ENCODE data around the gene TP53AIP1.

TP53AIP1 gene

DNA sequence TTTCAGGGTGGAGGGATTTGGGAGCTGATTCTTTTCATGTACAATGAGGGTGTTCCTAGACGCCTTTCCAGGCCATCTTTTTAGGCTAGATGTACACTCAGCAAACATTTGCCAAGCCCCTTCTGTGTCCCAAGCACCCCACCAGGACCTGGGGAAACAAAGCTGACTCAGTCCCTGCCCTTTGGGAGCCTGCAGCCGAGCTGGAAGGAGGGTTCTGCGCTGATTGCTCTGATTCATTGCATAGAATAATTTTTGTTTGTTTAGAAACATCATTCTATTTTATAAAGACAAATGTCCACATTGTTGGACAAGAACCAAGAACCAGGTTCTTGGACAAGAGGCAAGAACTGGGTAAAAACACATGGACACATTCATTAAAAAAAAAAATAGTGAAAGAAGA lies 16.7 kb downstream of the TP53AIP1 start:
- no peak for TF ChIP-seq GATA3 (IDR thresholded peaks at IDR 0.05; ENCODE audit: low read depth, low read length)
- TF ChIP-seq GATA2 (IDR thresholded peaks at IDR 0.05; ENCODE audit: low read depth, low read length), result no peak

DNA sequence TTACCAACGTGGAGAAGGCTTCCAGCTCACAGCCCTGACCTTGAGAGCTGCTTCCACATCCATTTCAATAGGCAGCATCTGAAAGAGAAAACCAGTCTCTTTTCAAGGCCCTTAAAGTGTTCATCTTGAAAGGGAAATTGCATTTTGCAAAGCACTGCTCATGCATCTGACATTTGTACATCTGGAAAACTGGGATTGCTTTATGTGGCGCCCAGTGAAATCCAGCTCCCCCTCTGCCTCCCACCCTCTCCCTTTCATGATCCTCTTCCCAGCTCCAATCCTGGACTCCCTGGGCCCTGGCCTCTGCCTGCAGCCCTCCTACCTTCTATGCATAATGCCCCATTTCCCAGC lies 17.4 kb downstream of the TP53AIP1 start:
- TF ChIP-seq GATA2 (IDR thresholded peaks at IDR 0.05; ENCODE audit: low read depth, low read length), result no peak
- no peak for TF ChIP-seq GATA3 (IDR thresholded peaks at IDR 0.05; ENCODE audit: low read depth, low read length)

DNA sequence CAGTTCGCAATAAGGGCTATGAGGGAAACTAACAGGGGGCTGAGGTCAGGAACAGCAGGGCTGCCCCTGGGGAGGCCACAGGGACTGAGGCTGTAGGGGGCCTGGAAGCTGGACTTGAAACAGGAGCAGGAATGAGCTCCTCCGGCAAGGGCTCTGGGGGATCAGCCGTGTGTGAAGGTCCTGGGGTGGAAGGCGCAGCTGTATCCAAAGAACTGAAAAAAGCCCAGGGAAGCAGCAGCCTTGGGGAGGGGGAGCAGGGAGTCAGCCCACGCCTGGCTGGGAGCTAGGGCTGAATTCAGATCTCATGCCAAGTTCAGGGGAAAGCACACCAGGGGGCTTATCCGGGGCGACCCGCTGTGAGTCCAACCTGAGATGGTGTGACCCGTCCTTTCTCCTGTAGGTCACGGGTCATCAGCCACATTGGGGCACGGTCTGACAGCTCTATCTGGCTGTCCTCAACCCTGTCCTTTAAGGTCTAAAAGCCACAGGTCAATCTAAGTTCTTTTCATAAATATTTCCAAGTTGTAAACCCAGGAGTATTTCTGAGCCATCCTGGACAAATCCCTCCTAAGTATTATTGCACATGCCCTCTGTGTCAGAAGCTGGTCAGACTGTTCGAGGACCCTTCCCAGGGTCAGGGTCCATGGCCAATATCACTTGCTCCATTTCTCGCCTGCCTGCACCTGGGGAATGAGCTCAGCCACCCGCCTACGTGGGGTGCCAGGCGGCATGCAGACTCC lies 18.0 kb downstream of the TP53AIP1 start:
- TF ChIP-seq GATA3 (IDR thresholded peaks at IDR 0.05; ENCODE audit: low read depth, low read length) (no peak), GATA2 (IDR thresholded peaks at IDR 0.05; ENCODE audit: low read depth, low read length) (no peak)

DNA sequence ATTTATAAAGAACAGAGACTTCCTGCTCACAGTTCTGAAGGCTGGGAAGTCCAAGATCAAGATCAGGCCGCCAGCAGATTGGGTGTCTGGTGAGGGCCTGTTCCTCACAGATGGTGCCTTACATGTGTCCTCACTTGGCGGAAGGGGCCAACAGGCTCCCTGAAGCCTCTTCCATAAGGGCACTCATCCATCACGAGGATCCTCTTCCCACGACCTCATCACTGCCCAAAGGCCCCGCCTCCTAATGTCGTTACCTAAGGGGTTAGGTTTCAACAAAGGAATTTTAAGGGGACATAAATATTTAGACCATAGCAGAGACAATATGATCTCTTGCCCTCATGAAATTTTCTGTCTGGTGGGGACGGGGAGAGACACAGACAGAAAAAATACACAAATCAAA lies 18.6 kb downstream of the TP53AIP1 start:
- TF ChIP-seq GATA3 (IDR thresholded peaks at IDR 0.05; ENCODE audit: low read depth, low read length) (no peak), GATA2 (IDR thresholded peaks at IDR 0.05; ENCODE audit: low read depth, low read length) (no peak)

DNA sequence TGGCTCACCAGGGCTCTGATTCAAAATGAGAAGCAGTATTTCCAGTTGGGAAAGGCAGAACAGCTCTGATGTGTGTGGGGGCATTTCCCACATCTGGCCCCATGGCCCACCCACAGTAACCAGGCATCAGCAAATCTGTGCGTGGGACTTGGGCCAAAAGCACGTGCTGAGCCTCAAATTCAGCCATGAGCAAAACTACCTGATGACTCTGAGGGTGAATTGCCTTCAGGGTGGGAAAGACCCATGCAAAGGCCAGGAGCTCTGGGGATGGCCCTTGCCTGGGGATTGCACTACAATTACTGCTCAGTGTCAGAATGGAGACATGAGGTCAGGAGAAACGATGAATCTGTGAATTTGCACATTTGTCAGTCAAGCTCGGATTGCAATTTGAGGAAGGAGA lies 20.9 kb downstream of the TP53AIP1 start:
- TF ChIP-seq GATA2 (IDR thresholded peaks at IDR 0.05; ENCODE audit: low read depth, low read length) (no peak), GATA3 (IDR thresholded peaks at IDR 0.05; ENCODE audit: low read depth, low read length) (no peak)

DNA sequence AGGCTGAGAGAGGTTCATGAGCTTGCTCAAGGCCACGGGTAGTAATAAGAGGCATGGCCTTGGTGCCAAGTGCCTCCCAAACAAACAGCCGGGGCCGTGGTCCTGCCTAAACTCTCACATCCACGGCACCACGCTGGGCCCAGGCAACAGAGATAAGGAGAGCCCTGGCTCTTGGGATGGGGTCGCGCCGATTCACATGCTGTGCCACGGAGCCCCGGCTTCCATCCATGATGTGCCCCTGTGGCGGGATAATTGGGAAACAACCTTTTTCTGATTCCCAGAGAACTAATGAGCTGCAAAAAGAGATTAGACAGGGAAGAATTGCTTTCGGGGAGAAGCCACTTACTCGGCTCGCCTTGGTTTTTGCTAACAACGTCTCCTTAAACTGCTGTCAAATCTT lies 22.0 kb downstream of the TP53AIP1 start:
- TF ChIP-seq GATA3 (IDR thresholded peaks at IDR 0.05; ENCODE audit: low read depth, low read length) (no peak), GATA2 (IDR thresholded peaks at IDR 0.05; ENCODE audit: low read depth, low read length) (no peak)

DNA sequence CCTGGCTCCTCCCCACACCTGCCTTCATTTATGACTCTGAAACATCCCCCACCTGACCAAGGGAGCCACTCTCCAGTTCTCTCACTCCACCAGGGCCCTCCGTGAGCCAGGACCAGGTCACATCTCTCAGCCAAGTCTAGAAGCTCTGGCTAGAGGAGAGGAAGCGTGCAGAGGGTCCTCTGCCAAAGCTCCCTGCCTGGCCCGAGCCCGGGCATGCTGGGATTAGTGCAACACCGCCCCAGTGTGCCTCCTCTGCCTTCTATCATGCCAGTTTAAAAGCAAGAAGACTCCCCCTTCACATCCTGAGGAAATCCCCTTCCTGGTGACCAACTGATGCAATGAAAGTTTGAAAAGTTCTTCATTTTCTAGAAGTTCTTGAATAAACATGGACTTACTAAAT lies 23.5 kb downstream of the TP53AIP1 start:
- TF ChIP-seq GATA2 (IDR thresholded peaks at IDR 0.05; ENCODE audit: low read depth, low read length) (no peak), GATA3 (IDR thresholded peaks at IDR 0.05; ENCODE audit: low read depth, low read length) (no peak)

DNA sequence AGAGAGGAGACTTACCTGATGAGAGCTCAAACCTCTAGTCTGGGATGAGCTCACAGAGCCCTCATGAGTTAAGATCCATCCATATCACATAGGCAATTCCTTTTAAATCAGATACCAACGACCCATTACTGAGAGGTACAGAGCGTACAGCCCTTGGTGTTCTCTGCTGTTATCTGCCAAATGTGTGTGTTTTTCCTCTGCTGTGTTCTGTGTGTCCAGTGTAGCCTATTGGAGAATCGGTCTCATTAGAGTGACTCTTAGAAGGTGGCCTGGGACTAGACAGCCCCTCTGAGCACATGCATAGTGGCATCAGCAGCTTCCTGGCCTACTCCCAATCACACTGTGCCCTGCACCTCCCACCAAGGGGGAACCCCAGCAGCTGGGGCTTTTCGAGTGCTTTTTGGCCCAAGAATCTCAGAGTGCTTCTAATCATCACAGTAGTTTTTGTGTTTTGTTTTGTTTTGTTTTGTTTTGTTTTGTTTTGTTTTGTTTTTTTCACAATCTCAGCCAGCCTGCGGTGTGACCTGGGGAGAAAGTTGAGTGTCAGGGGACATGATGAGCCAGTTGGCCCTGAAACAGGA lies 25.4 kb downstream of the TP53AIP1 start:
- TF ChIP-seq GATA3 (IDR thresholded peaks at IDR 0.05; ENCODE audit: low read depth, low read length) (no peak), GATA2 (IDR thresholded peaks at IDR 0.05; ENCODE audit: low read depth, low read length) (no peak)

DNA sequence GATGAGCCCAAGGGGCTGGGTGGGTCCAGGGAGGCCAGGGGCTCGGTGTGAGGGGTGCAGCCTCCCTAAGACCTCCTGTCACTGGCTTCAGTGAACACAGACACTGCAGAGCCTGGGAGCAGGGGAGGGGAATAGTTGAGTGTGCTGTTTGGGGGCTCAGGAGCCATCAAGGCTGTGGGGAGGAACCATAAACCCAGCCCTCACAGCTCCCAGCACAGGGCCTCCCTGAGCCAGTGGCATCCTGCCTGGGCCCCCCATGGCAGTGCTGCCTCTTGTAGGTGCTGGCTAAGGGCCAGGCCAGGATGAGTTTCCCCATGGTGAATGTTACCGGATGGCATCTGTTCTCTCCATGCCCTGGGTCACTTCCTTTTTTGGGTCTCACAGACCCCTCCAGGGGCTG lies 26.0 kb downstream of the TP53AIP1 start:
- TF ChIP-seq GATA3 (IDR thresholded peaks at IDR 0.05; ENCODE audit: low read depth, low read length) (no peak), GATA2 (IDR thresholded peaks at IDR 0.05; ENCODE audit: low read depth, low read length) (no peak)

DNA sequence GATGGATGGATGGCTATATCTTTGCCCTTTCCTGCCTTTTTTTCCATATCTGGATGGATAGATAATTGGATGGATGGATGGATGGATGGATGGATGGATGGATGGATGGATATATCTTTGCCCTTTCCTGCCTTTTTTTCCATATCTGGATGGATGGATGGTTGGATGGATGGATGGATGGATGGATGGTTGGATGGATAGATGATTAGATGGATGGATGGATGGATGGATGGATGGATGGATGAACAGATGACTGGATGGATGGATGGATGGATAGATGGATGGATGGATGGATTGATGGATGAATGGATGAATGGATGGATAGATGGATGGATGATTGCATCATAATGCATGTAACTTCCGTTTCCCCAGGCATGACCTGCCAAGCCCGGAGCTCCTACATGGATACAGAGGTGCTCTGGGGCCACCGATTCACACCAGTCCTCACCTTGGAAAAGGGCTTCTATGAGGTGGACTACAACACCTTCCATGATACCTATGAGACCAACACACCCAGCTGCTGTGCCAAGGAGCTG lies 26.6 kb downstream of the TP53AIP1 start:
- TF ChIP-seq GATA2 (IDR thresholded peaks at IDR 0.05; ENCODE audit: low read depth, low read length) (no peak), GATA3 (IDR thresholded peaks at IDR 0.05; ENCODE audit: low read depth, low read length) (no peak)

DNA sequence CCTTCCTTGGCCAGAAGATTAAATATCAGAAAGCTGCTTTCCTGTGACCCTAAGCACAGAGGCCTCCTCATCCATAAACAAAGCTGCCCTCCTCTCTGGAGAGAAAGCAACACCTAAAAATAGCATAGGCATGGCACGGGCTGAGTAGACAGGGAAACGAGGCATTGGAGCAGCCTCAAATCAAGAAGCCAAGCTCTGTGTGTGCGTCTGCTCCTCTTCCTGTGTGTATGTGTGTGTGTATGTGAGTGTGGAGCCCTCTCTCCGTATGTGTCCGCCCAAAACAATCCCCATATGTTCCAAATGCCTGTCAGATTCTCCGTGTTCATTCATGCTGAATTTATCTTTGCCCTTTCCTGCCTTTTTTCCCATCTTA lies 27.5 kb downstream of the TP53AIP1 start:
- TF ChIP-seq GATA2 (IDR thresholded peaks at IDR 0.05; ENCODE audit: low read depth, low read length), result no peak
- no peak for TF ChIP-seq GATA3 (IDR thresholded peaks at IDR 0.05; ENCODE audit: low read depth, low read length)

DNA sequence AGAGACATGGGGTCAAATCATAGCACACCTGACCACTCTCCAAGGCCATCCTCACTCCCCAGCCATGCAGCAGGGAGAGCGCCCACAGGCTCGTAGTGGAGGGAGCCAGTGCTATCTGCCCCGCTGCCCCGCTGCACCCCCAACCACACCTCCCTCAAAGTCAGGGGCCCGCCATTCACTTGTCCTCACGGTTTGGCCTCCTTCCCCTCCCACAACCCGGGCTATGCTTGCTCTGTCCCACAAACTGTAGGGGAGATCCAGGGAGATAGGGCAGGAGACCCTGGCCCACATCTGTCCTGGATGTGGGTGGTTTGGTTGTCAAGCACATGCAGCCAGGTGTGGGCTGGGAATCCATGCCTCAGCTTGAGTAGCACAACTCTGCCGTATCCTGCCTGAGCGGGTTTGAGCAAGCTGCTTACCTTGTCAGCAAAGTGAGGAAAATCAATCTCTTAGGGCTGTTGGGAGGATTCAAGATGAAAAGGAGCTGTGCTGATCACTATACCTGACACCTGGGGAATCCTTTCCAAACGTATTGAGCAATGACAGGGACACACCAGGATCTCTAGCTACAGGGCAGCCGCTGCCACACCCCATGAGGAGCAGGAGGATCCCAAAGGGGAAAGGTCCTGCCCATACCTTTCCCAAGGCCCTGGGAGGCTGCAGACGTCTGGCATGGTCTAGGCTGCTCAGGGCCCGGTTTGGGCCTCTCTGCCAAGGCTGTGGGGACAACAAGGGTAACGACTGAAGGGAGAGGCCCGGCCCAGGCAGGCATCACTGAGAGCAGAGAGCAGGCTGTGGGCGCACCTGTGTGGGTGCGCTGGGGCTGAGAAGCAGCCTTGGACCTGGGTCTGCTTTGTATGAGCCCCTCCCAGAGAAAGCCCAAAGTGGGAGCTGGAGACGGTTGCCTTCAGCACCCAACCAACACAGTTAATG lies 28.2 kb downstream of the TP53AIP1 start:
- TF ChIP-seq GATA3 (IDR thresholded peaks at IDR 0.05; ENCODE audit: low read depth, low read length), result no peak

DNA sequence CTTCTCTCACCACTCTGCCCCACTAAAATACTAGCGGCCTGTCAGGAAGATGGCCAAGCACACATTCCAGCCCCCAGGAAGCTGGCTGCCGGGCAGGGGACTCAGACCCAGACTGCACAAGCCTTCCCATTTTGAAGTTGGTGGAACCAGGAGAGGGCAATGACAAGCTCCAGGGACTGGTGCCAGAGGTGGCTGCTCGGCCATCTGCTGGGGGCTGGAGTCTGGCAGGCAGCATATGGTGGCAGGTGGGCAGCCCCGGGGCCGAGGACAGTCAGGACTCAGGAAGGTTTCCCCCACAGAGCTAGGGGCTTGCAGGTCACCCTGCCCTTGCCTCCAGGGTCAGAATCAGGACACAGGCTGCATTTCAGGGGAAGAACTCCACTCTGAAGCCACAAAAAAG lies 28.9 kb downstream of the TP53AIP1 start:
- TF ChIP-seq GATA2 (IDR thresholded peaks at IDR 0.05; ENCODE audit: low read depth, low read length), result no peak
- no peak for TF ChIP-seq GATA3 (IDR thresholded peaks at IDR 0.05; ENCODE audit: low read depth, low read length)

DNA sequence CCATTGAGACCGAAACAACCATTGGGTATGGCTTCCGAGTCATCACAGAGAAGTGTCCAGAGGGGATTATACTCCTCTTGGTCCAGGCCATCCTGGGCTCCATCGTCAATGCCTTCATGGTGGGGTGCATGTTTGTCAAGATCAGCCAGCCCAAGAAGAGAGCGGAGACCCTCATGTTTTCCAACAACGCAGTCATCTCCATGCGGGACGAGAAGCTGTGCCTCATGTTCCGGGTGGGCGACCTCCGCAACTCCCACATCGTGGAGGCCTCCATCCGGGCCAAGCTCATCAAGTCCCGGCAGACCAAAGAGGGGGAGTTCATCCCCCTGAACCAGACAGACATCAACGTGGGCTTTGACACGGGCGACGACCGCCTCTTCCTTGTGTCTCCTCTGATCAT lies 31.0 kb downstream of the TP53AIP1 start:
- TF ChIP-seq GATA2 (IDR thresholded peaks at IDR 0.05; ENCODE audit: low read depth, low read length), result no peak
- TF ChIP-seq GATA3 (IDR thresholded peaks at IDR 0.05; ENCODE audit: low read depth, low read length), result no peak

Data from SH-SY5Y (cell line).